Measurements from ENCODE around the gene GALNT6.

Gene GALNT6

GRCh38 chr12:51405801-51406207 lies 14.6 kb upstream of the GALNT6 start:
- no peak for DNase-seq

GRCh38 chr12:51404627-51405026 lies 13.4 kb upstream of the GALNT6 start:
- DNase-seq = no peak

- DNase-seq = no peak
Observed at GRCh38 chr12:51403681-51404136, 12.5 kb upstream of the GALNT6 start.

- no peak for DNase-seq
Observed at GRCh38 chr12:51403159-51403558, 12.0 kb upstream of the GALNT6 start.

- no peak for DNase-seq
Observed at GRCh38 chr12:51401900-51402299, 10.7 kb upstream of the GALNT6 start.

GRCh38 chr12:51401486-51401885 lies 10.3 kb upstream of the GALNT6 start:
- DNase-seq = no peak

GRCh38 chr12:51401020-51401419 lies 9.8 kb upstream of the GALNT6 start:
- DNase-seq = no peak

GRCh38 chr12:51399891-51400290 lies 8.7 kb upstream of the GALNT6 start:
- DNase-seq = no peak

GRCh38 chr12:51397670-51398069 lies 6.5 kb upstream of the GALNT6 start:
- no peak for DNase-seq

- no peak for DNase-seq
Observed at GRCh38 chr12:51395283-51396230, 4.4 kb upstream of the GALNT6 start.

- DNase-seq = no peak
Observed at GRCh38 chr12:51393676-51394545, 2.7 kb upstream of the GALNT6 start.

GRCh38 chr12:51392556-51393237 lies 1.5 kb upstream of the GALNT6 start:
- no peak for DNase-seq

- peak; percentile 42 for DNase-seq
Observed at GRCh38 chr12:51390891-51391282, 319 bp downstream of the GALNT6 start.

- no peak for DNase-seq
Observed at GRCh38 chr12:51390457-51390856, 749 bp downstream of the GALNT6 start.

GRCh38 chr12:51389302-51389999 lies 1.8 kb downstream of the GALNT6 start:
- DNase-seq = no peak

- no peak for DNase-seq
Observed at GRCh38 chr12:51388846-51389245, 2.4 kb downstream of the GALNT6 start.

GRCh38 chr12:51388069-51388799 lies 3.0 kb downstream of the GALNT6 start:
- no peak for DNase-seq

GRCh38 chr12:51386351-51386750 lies 4.9 kb downstream of the GALNT6 start:
- no peak for DNase-seq

- peak; percentile 20 for DNase-seq
Observed at GRCh38 chr12:51383269-51383905, 7.8 kb downstream of the GALNT6 start.

- no peak for DNase-seq
Observed at GRCh38 chr12:51382173-51382572, 9.0 kb downstream of the GALNT6 start.
